Uterus (tissue), 4 donors: Measurements from ENCODE around the gene DISP3. TPM values are rescaled to one million over a fixed set of nuclear protein-coding genes. Genes with fewer than 3 reads are reported as not detected.

Experiments used
- DNase-seq, 2 donors: peaks; one replicate each; pipeline ENCODE4 v3.0.0-alpha.2; 2019 to 2020
- H3K27ac ChIP-seq, 2 donors: fragments of 200-600 bp; sonication (generic); 1 replicate in 1 of 2; 2 replicates in 1 of 2; pipeline ENCODE4 v1.5.1; 2016 to 2018
- H3K27me3 ChIP-seq, 2 donors: fragments of 200-600 bp; sonication (generic); one replicate each; pipeline ENCODE4 v1.5.1; 2018 to 2019; ENCODE audit warnings: control low read depth in 1 of 2
- H3K36me3 ChIP-seq, 2 donors: fragments of 200-600 bp; sonication (generic); one replicate each; pipeline ENCODE4 v1.5.1; 2019; ENCODE audit warnings: control low read depth in 1 of 2
- H3K4me1 ChIP-seq, 2 donors: fragments of 200-600 bp; sonication (generic); one replicate each; pipeline ENCODE4 v1.5.1; 2018 to 2019; ENCODE audit warnings: control low read depth in 1 of 2
- H3K4me3 ChIP-seq, 2 donors: fragments of 200-600 bp; sonication (generic); 1 replicate in 1 of 2; 2 replicates in 1 of 2; pipeline ENCODE4 v1.5.1; 2018 to 2019; ENCODE audit warnings: mild to moderate bottlenecking in 1 of 2
- H3K9me3 ChIP-seq, 2 donors: fragments of 200-600 bp; sonication (generic); one replicate each; pipeline ENCODE4 v1.5.1; 2019; ENCODE audit warnings: control low read depth in 1 of 2
- CTCF ChIP-seq, 4 experiments: fragments of 200-600 bp in 2 of 4; fragments of 450-650 bp in 2 of 4; sonication (generic) in 2 of 4; IDR thresholded peaks; one replicate each; pipeline ENCODE4 v1.5.1; 2016 to 2019; ENCODE audit warnings: antibody characterized with exemption in 4 of 4, mild to moderate bottlenecking in 2 of 4, moderate library complexity in 1 of 4
- POLR2A ChIP-seq, 2 donors: fragments of 450-650 bp; IDR thresholded peaks; one replicate each; pipeline ENCODE4 v1.6.1; 2016; ENCODE audit warnings: antibody characterized with exemption in 2 of 2, mild to moderate bottlenecking in 1 of 2, moderate library complexity in 1 of 2
- intact Hi-C: fragments of 100-400 bp; cut with DNase I; formaldehyde crosslinking; loops from one replicate; pipeline ENCODE4 v1.15.1; 2023; ENCODE audit warnings: low total_unique reads
- total RNA-seq, 4 donors: library from RNA; depleted of rRNA in 3 of 4; stranded (reverse); fragments of >200 nt in 3 of 4; gene quantifications; one replicate each; pipeline versions ENCODE4 v1.1.0 to v1.2.4, GENCODE V29; 2014 to 2023
- donor health status: DM: yes; HTN: yes; CAD: no.

Gene DISP3
- total RNA-seq, 4 donors from 2014 or later: 0.09 to 0.90 TPM; not detected in 2

DNA sequence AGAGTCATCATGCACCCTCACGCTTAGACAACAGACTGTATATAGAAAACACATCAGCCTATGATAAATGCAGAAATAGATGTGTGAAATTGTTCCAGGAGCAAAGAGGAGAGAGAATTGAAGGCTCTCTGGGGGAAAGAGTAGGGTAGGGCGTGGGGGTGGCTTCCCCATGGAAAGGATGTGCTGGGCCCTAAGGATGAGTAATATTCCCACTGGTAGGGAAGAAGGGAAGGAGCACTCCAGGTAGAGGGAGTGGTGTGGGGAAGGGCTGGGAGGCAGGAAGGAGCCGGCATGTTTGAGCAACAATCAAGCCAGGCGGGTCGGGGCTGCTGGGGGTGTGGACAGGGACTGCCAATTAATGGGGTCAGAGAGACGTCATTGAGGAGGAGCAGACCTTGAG is 10.1 kb upstream of the DISP3 start:
- no peaks in the 10 kb centered on the region for H3K27me3 ChIP-seq
- H3K36me3 ChIP-seq: no peaks in the 10 kb centered on the region
- no peak for DNase-seq
- no peak overlapping the region for H3K27ac ChIP-seq
- H3K9me3 ChIP-seq: no peaks in the 10 kb centered on the region
- H3K4me1 ChIP-seq: no peaks in the 10 kb centered on the region
- TF ChIP-seq CTCF (IDR thresholded peaks at IDR 0.05) (no peak), POLR2A (IDR thresholded peaks at IDR 0.05) (no peak)
- intact Hi-C loops: no loop called here
- no peak overlapping the region for H3K4me3 ChIP-seq

DNA sequence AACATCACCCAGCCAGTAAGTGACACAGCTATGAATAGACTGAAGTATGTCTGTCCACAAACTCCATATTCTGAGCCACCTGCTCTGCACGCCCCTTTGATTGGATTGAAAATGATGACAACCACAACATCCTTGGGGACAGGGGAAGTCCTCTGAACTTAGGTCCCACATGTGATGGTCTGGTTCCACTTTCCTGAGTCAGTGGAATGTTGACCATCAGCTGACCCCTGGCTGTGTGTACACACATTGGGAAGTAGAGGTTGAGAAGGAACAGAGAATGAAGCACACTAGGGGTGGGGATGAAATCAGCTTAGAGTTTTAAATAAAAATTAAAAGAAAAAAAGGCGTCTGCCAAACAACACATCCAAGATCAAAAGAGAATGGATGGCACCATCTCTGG is 8.0 kb upstream of the DISP3 start:
- Histone ChIP-seq H3K4me1 (no peaks in the 10 kb centered on the region), H3K9me3 (no peaks in the 10 kb centered on the region), H3K27me3 (no peaks in the 10 kb centered on the region), H3K36me3 (no peaks in the 10 kb centered on the region), H3K27ac (no peak overlapping the region), H3K4me3 (no peak overlapping the region)
- intact Hi-C loops: no loop called here
- DNase-seq: no peak
- no peak for TF ChIP-seq CTCF (IDR thresholded peaks at IDR 0.05)
- TF ChIP-seq POLR2A (IDR thresholded peaks at IDR 0.05): no peak

GRCh38 chr1:11471473-11471872 is 7.5 kb upstream of the DISP3 start:
- intact Hi-C loops: no loop called here
- no peak for TF ChIP-seq CTCF (IDR thresholded peaks at IDR 0.05)
- no peak for TF ChIP-seq POLR2A (IDR thresholded peaks at IDR 0.05)
- H3K4me1 ChIP-seq: no peaks in the 10 kb centered on the region
- H3K27me3 ChIP-seq: no peaks in the 10 kb centered on the region
- H3K9me3 ChIP-seq: no peaks in the 10 kb centered on the region
- no peak overlapping the region for H3K27ac ChIP-seq
- no peak for DNase-seq
- H3K36me3 ChIP-seq: no peaks in the 10 kb centered on the region
- H3K4me3 ChIP-seq: no peak overlapping the region

- no peak for DNase-seq
- no peaks in the 10 kb centered on the region for H3K4me1 ChIP-seq
- intact Hi-C loops: no loop called here
- H3K4me3 ChIP-seq: no peak overlapping the region
- no peaks in the 10 kb centered on the region for H3K36me3 ChIP-seq
- no peaks in the 10 kb centered on the region for H3K27me3 ChIP-seq
- H3K9me3 ChIP-seq: no peaks in the 10 kb centered on the region
- H3K27ac ChIP-seq: no peak overlapping the region
- TF ChIP-seq CTCF (IDR thresholded peaks at IDR 0.05) (no peak), POLR2A (IDR thresholded peaks at IDR 0.05) (no peak)
Measured at GRCh38 chr1:11472284-11472683, 6.7 kb upstream of the DISP3 start.

DNA sequence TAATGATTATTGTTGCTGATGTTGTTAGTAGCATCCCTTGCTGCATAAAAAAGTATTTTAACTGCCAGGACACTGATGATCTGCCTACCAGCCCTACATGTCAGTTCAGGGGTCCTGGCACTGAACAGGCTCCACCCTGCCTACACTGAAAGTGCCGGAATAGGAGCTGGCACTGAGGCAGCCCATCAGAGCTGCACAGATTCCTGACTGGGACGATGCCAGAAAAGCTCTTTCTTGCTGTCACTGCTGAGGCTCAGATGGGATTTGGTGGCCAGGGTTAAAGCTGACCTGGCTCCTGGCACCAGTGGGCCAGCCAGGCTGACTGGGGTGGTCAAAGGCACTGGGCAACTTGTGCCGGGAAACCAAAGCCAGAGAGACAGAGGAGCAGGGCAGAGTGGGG is 6.2 kb upstream of the DISP3 start:
- no peak for DNase-seq
- intact Hi-C loops: no loop called here
- TF ChIP-seq CTCF (IDR thresholded peaks at IDR 0.05): no peak
- TF ChIP-seq POLR2A (IDR thresholded peaks at IDR 0.05): no peak
- Histone ChIP-seq H3K4me3 (no peak overlapping the region), H3K27me3 (no peaks in the 10 kb centered on the region), H3K9me3 (no peaks in the 10 kb centered on the region), H3K36me3 (no peaks in the 10 kb centered on the region), H3K27ac (no peak overlapping the region), H3K4me1 (no peaks in the 10 kb centered on the region)
